Body of pancreas (tissue), 4 donors: ENCODE measurements around the gene SCUBE1. TPM values are rescaled to one million over a fixed set of nuclear protein-coding genes. Genes with fewer than 3 reads are reported as not detected.
A peak's percentile ranks its signal among the peaks of the same experiment; 100 is the strongest.

Source experiments
- ATAC-seq: fragments of 150-250 bp; one replicate; pipeline ENCODE4 v1.9.1; 2016
- DNase-seq, 4 donors: peaks; one replicate each; pipeline ENCODE4 v3.0.0-alpha.2; 2019
- H3K27ac ChIP-seq, 4 donors: fragments of 200-600 bp; sonication (generic); 1 replicate in 3 of 4; 2 replicates in 1 of 4; pipeline versions ENCODE4 v1.5.1 to v1.6.1; 2016 to 2019; ENCODE audit warnings: mild to moderate bottlenecking in 1 of 4, mixed read lengths in 1 of 4, moderate library complexity in 1 of 4
- H3K27me3 ChIP-seq, 2 donors: fragments of 200-600 bp; sonication (generic); one replicate each; pipeline ENCODE4 v1.6.0; 2016; ENCODE audit warnings: mild to moderate bottlenecking in 1 of 2
- H3K36me3 ChIP-seq, 2 donors: fragments of 200-600 bp; sonication (generic); replicated peaks in 1 of 2; 2 replicates each; pipeline ENCODE4 v1.5.1; 2016; ENCODE audit warnings: low read depth in 2 of 2; ENCODE audit not compliant: insufficient read depth in 1 of 2
- H3K4me1 ChIP-seq: fragments of 200-600 bp; sonication (generic); one replicate; pipeline ENCODE4 v1.6.0; 2016
- H3K4me3 ChIP-seq, 2 donors: fragments of 200-600 bp; sonication (generic); 1 replicate in 1 of 2; 2 replicates in 1 of 2; pipeline ENCODE4 v1.5.1; 2016 to 2019
- H3K9me3 ChIP-seq, 3 donors: fragments of 200-600 bp; sonication (generic); 1 replicate in 2 of 3; 2 replicates in 1 of 3; pipeline ENCODE4 v1.5.1; 2016
- POLR2A ChIP-seq, 3 donors: fragments of 450-650 bp; IDR thresholded peaks; one replicate each; pipeline ENCODE4 v1.6.1; 2016; ENCODE audit warnings: antibody characterized with exemption in 3 of 3, mild to moderate bottlenecking in 2 of 3
- WGBS, 2 donors: methylation state at CpG; one replicate each; pipeline ENCODE4 v1.1.5; 2017; 5-methylcytosine and 5-hydroxymethylcytosine counted together
- intact Hi-C: fragments of 100-400 bp; cut with DNase I; formaldehyde crosslinking; loops from one replicate; pipeline ENCODE4 v1.15.1; 2023
- total RNA-seq, 2 donors: library from RNA; depleted of rRNA; stranded (reverse); fragments of >200 nt; gene quantifications; one replicate each; pipeline ENCODE4 v1.1.0, GENCODE V29; 2016
- TF ChIP-seq, protein P1 (sequence below), 7 experiments: fragments of 450-650 bp in 4 of 7; fragments of 200-600 bp in 3 of 7; sonication (generic) in 3 of 7; IDR thresholded peaks; one replicate each; pipeline ENCODE4 v1.5.1; 2016 to 2019; ENCODE audit warnings: antibody characterized with exemption in 7 of 7

Gene SCUBE1
- total RNA-seq, 2 donors from 2014 or later, result under 0.01 to 0.26 TPM

DNA sequence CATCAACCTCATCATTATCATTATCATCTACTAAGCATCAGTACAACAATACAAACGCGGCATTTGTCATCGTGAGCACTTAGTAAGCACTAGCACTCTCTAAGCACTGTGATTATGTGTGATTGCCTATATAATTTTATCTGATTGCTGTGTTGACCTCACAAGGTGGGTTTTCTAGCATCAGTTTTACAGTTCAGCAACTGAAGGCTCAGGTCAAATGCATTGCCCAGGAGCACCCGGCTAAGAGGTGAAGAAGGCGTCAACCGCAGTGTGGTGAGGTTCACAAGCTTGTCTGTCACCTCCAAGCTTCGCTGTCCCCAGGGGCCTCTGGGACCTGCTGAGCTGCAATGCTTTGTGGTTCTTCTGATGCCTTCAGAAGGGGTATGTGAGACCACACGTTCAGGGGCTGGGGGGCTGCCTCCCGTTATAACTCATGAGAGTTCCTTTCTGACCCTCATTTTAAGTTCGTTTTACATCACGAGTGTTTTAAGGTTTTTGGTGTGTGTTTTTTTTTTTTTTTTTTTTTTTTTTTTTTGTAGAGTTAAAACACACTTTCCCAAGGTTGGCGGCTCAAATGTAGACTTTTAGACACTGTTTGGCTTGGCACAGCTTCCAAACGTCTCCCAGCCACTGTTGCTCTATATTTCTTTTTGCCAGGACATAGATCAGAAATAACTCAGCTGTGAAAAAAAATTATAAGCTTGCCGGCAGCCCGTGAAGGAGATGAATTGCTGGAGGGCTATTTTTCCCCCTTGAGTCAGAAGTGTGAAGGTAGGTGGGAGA is 33.8 kb upstream of the SCUBE1 start:
- peak overlapping the region in 3 of 4 donors; percentile 31 to 71 (median 64) for H3K27ac ChIP-seq
- ATAC-seq (peak; percentile 65), DNase-seq (peak; percentile 40 to 73 (median 58))
- peaks cover 29% of the 10 kb centered on the region for H3K4me1 ChIP-seq
- H3K9me3 ChIP-seq, result no peaks in the 10 kb centered on the region
- no peak for TF ChIP-seq POLR2A (IDR thresholded peaks at IDR 0.05)
- TF ChIP-seq, protein P1, sequence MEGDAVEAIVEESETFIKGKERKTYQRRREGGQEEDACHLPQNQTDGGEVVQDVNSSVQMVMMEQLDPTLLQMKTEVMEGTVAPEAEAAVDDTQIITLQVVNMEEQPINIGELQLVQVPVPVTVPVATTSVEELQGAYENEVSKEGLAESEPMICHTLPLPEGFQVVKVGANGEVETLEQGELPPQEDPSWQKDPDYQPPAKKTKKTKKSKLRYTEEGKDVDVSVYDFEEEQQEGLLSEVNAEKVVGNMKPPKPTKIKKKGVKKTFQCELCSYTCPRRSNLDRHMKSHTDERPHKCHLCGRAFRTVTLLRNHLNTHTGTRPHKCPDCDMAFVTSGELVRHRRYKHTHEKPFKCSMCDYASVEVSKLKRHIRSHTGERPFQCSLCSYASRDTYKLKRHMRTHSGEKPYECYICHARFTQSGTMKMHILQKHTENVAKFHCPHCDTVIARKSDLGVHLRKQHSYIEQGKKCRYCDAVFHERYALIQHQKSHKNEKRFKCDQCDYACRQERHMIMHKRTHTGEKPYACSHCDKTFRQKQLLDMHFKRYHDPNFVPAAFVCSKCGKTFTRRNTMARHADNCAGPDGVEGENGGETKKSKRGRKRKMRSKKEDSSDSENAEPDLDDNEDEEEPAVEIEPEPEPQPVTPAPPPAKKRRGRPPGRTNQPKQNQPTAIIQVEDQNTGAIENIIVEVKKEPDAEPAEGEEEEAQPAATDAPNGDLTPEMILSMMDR (IDR thresholded peaks at IDR 0.05), result no peak
- intact Hi-C loops, result no loop called here
- H3K27me3 ChIP-seq, result no peaks in the 10 kb centered on the region
- 23 to 29% methylated on average over 15 of the region's 15 CpGs for WGBS, 2 donors
- no peak overlapping the region for H3K4me3 ChIP-seq
- H3K36me3 ChIP-seq, result no peaks in the 10 kb centered on the region

DNA sequence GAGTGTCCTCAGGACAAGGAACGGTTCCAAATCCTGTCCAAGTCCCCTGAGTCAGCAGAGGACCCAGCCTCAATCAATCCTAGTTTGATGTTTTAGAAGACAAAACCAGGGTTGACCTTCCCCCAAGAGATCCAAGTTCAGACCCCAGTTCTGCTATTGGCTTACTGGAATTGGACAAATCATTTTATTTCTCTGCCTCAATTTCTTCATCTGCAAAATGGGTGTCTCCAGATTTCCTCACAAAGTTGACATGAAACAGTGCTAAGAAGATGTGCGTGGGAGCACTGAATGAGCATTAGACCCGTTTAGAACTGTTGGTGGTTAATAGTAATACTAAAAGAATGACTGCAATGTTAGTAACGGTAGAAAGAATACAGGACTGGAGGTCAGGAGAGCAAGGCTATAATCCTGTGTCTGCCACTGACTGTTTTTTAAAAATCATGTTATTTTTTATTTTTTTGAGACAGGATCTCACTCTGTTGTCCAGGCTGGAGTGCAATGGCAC is 32.8 kb upstream of the SCUBE1 start:
- WGBS, 2 donors, result 86 to 87% methylated on average over 4 of the region's 4 CpGs
- intact Hi-C loops, result no loop called here
- H3K4me1 ChIP-seq, result peaks cover 29% of the 10 kb centered on the region
- no peak for DNase-seq
- no peak for ATAC-seq
- no peaks in the 10 kb centered on the region for H3K9me3 ChIP-seq
- TF ChIP-seq POLR2A (IDR thresholded peaks at IDR 0.05), result no peak
- TF ChIP-seq, protein P1 (IDR thresholded peaks at IDR 0.05), result no peak
- no peak overlapping the region for H3K27ac ChIP-seq
- H3K36me3 ChIP-seq, result no peaks in the 10 kb centered on the region
- no peak overlapping the region for H3K4me3 ChIP-seq
- peaks cover 0 to 5% of the 10 kb centered on the region in 2 donors for H3K27me3 ChIP-seq

DNA sequence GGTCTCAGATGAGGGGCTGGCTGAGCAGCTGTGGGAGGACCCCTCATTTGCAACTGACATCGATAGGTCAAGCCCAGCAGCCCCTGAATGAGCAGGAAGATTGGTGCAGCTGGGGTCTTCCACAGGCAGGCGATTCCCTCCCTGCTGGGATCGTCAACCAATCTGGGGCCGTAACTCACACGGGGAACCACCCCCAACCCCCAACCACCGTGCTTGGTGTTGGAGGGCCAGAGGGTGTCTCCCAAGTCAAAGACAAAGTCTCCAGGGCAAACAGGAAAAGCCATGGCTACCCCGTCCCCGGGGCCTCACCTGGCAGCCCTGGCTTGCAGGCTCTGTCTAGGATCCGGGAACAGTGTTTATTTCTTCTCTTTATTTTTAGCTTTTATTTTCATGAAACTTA is 26.9 kb upstream of the SCUBE1 start:
- Histone ChIP-seq H3K27me3 (peaks cover 0 to 5% of the 10 kb centered on the region in 2 donors), H3K27ac (no peak overlapping the region), H3K4me1 (peaks cover 2% of the 10 kb centered on the region), H3K9me3 (no peaks in the 10 kb centered on the region), H3K36me3 (no peaks in the 10 kb centered on the region), H3K4me3 (no peak overlapping the region)
- no peak for DNase-seq
- 26 to 45% methylated on average over 8 to 9 of the region's 9 CpGs for WGBS, 2 donors
- ATAC-seq, result no peak
- TF ChIP-seq POLR2A (IDR thresholded peaks at IDR 0.05), result no peak
- TF ChIP-seq, protein P1 (IDR thresholded peaks at IDR 0.05), result no peak
- intact Hi-C loops, result no loop called here

DNA sequence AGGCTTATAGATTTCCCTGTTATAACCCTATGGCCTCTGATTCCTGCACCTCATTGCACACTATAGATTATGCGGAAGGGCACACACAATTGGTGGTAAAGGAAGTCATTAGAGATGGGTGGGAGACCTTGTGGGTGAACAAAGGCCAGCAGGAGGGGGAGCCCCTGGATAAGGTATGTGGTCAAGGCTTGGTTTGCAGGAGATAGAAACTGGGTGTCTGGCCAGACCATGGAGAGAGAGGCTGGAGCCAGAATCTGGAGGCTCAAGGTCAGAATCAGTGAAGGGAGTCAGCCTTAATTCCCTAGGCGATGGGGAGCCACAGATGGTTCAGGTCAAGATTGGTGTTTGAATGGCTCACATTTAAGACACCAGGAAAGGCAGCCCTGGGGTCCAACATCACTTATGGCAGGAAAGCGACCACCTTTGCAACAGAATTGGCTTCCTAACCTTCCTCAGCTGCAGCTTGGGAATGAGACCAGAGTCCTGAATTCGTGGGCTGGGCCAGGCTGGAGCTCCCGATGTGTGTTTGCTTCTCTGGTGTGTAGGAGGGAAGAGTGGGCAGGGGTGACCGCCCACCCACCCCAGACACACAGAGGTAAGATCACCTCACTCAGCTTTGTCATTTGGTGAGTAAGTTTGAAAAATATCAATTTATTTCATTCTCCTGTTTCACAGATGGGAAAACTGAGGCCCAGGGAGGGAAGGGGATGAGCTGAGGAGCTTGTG is 22.7 kb upstream of the SCUBE1 start:
- Histone ChIP-seq H3K36me3 (no peaks in the 10 kb centered on the region), H3K4me1 (no peaks in the 10 kb centered on the region), H3K9me3 (no peaks in the 10 kb centered on the region), H3K27me3 (no peaks in the 10 kb centered on the region), H3K4me3 (no peak overlapping the region), H3K27ac (no peak overlapping the region)
- no peak for ATAC-seq
- TF ChIP-seq POLR2A (IDR thresholded peaks at IDR 0.05), result no peak
- TF ChIP-seq, protein P1 (IDR thresholded peaks at IDR 0.05), result peak in 1 of 7 experiments; percentile 7
- WGBS, 2 donors, result 73 to 82% methylated on average over 2 to 6 of the region's 6 CpGs
- DNase-seq, result peak in 1 of 4 donors; percentile 14
- intact Hi-C loops, result no loop called here
